PC-9 (cell line): Measurements from ENCODE around the gene DICER1.

ENCODE experiments used
- EZH2 ChIP-seq: fragments of 200-600 bp; sonication (generic); IDR thresholded peaks from 2 replicates; pipeline ENCODE4 v1.8.0; 2017; ENCODE audit warnings: antibody characterized with exemption, low read depth
- TF ChIP-seq, protein P1 (sequence below): fragments of 200-600 bp; sonication (generic); conservative IDR thresholded peaks from 2 replicates; pipeline ENCODE4 v1.6.1; 2017; ENCODE audit warnings: mixed run types, antibody characterized with exemption, mild to moderate bottlenecking, moderate library complexity

DNA sequence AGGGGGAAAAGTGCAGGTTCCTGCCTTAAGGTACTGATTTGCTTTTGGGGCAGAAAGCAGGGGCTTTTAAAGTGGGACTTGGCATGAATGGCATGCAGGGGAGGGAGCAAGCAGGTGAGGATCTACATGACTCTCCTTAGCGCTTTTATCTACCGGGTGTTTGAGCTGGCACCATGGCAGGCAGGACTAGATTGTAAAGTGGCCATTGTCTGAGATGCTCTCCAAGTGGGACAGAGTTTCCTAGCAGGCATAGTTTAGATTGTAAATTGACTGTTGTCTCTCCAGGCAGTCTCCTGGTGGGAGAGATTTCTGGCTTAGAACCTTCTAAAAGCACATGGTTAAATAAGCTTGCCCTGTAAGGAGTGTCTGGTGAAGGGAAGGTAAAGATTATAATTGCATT lies 5.3 kb upstream of the DICER1 start:
- TF ChIP-seq, protein P1, sequence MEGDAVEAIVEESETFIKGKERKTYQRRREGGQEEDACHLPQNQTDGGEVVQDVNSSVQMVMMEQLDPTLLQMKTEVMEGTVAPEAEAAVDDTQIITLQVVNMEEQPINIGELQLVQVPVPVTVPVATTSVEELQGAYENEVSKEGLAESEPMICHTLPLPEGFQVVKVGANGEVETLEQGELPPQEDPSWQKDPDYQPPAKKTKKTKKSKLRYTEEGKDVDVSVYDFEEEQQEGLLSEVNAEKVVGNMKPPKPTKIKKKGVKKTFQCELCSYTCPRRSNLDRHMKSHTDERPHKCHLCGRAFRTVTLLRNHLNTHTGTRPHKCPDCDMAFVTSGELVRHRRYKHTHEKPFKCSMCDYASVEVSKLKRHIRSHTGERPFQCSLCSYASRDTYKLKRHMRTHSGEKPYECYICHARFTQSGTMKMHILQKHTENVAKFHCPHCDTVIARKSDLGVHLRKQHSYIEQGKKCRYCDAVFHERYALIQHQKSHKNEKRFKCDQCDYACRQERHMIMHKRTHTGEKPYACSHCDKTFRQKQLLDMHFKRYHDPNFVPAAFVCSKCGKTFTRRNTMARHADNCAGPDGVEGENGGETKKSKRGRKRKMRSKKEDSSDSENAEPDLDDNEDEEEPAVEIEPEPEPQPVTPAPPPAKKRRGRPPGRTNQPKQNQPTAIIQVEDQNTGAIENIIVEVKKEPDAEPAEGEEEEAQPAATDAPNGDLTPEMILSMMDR: no peak
- no peak for TF ChIP-seq EZH2
